UCSD-AML1 (cell line): ENCODE results near the gene RSRC1.
"Not testable (repeated sequence)": the region's sequence is repeated elsewhere in the genome, so short reads cannot be mapped to it uniquely, and the experiment has no call there.

Experiments used
- DNase-seq: peaks from one replicate; lab custom pipeline; 2025; ENCODE audit not compliant: unreplicated experiment; lab: John Stamatoyannopoulos, UW

The RSRC1 gene

GRCh38 chr3:158109804-158110657 lies at the start of gene RSRC1:
Gene RSRC1, plus strand, starts transcription at chr3:158110089. Its CDS starts 12,016 bp downstream, at chr3:158122105.
- DNase-seq, result peak; percentile 87

GRCh38 chr3:158065574-158065973 lies 44.3 kb upstream of the RSRC1 start:
- DNase-seq, result not testable (repeated sequence)

GRCh38 chr3:158072790-158073189 lies 37.1 kb upstream of the RSRC1 start:
- DNase-seq, result no peak

GRCh38 chr3:158074591-158074990 lies 35.3 kb upstream of the RSRC1 start:
- DNase-seq, result no peak

- DNase-seq, result no peak
Observed at GRCh38 chr3:158079599-158079998, 30.3 kb upstream of the RSRC1 start.

- no peak for DNase-seq
Observed at GRCh38 chr3:158084651-158085050, 25.2 kb upstream of the RSRC1 start.

GRCh38 chr3:158085358-158085757 lies 24.5 kb upstream of the RSRC1 start:
- no peak for DNase-seq

- DNase-seq, result no peak
Observed at GRCh38 chr3:158085931-158086330, 24.0 kb upstream of the RSRC1 start.

GRCh38 chr3:158086361-158086760 lies 23.5 kb upstream of the RSRC1 start:
- DNase-seq, result no peak

GRCh38 chr3:158086776-158087175 lies 23.1 kb upstream of the RSRC1 start:
- DNase-seq, result no peak

GRCh38 chr3:158091531-158091930 lies 18.4 kb upstream of the RSRC1 start:
- DNase-seq, result no peak

- DNase-seq, result no peak
Observed at GRCh38 chr3:158093526-158093925, 16.4 kb upstream of the RSRC1 start.

GRCh38 chr3:158094235-158095110 lies 15.4 kb upstream of the RSRC1 start:
- DNase-seq, result no peak

- no peak for DNase-seq
Observed at GRCh38 chr3:158095111-158095813, 14.6 kb upstream of the RSRC1 start.

GRCh38 chr3:158095814-158096704 lies 13.8 kb upstream of the RSRC1 start:
- DNase-seq, result no peak

GRCh38 chr3:158097081-158097592 lies 12.8 kb upstream of the RSRC1 start:
- no peak for DNase-seq

GRCh38 chr3:158097593-158098308 lies 12.1 kb upstream of the RSRC1 start:
- peak; percentile 79 for DNase-seq

GRCh38 chr3:158098309-158098639 lies 11.6 kb upstream of the RSRC1 start:
- DNase-seq, result no peak

- no peak for DNase-seq
Observed at GRCh38 chr3:158098834-158099424, 11.0 kb upstream of the RSRC1 start.
